Fibroblast of villous mesenchyme (primary cell): ENCODE data around the gene IGFBP6. TPM values are rescaled to one million over a fixed set of nuclear protein-coding genes. Genes with fewer than 3 reads are reported as not detected.
"Not testable (repeated sequence)": the region's sequence is repeated elsewhere in the genome, so short reads cannot be mapped to it uniquely, and the experiment has no call there.

Source experiments
- DNase-seq: peaks from one replicate; pipeline ENCODE4 v3.0.0-alpha.2; 2010; ENCODE audit warnings: low read depth
- H3K4me3 ChIP-seq: 2 replicates; pipeline ENCODE4 v1.5.1; 2011; ENCODE audit warnings: low read depth, mild to moderate bottlenecking, low read length
- total RNA-seq: library from RNA; depleted of rRNA; stranded (reverse); fragments of >200 nt; gene quantifications from 2 replicates; pipeline ENCODE4 v1.2.3, GENCODE V29; 2012
- TF ChIP-seq, protein P1 (sequence below): IDR thresholded peaks from 2 replicates; pipeline ENCODE4 v1.5.1; 2012; ENCODE audit warnings: low read depth, mild to moderate bottlenecking, low read length; ENCODE audit not compliant: insufficient read depth

Gene IGFBP6
- total RNA-seq, 1 donor = 277 TPM

DNA sequence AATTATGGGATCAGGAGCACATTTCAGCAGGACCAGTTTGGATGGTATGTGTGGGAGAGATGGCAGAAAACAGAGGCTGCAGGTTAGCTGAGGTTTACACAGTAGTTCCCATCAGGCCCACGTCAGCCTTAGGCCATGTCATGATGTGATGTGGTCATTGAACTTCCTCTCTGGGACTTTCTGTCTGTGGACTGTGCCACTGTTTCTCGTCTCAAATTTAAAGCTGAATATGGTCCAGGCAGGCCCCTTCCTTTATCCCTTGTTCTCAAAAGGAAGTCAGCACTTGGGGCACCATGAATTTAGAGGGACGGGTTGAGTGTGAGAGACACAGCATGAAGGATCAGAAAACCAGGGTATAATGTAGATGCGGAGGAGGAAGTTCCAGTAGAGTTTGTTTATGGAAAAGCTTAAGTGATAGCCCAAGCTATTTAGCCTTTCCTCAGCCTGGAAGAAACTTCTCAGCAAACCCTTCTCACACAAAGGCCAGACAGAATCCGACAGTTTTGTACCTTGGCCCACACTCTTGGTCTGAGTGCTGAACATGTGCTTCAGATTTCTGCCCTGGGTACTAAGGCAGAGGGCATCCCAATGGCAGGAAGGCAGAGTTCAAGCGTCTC, 3.6 kb upstream of the IGFBP6 start:
- no peak overlapping the region for H3K4me3 ChIP-seq
- peak; percentile 53 for DNase-seq
- TF ChIP-seq, protein P1, sequence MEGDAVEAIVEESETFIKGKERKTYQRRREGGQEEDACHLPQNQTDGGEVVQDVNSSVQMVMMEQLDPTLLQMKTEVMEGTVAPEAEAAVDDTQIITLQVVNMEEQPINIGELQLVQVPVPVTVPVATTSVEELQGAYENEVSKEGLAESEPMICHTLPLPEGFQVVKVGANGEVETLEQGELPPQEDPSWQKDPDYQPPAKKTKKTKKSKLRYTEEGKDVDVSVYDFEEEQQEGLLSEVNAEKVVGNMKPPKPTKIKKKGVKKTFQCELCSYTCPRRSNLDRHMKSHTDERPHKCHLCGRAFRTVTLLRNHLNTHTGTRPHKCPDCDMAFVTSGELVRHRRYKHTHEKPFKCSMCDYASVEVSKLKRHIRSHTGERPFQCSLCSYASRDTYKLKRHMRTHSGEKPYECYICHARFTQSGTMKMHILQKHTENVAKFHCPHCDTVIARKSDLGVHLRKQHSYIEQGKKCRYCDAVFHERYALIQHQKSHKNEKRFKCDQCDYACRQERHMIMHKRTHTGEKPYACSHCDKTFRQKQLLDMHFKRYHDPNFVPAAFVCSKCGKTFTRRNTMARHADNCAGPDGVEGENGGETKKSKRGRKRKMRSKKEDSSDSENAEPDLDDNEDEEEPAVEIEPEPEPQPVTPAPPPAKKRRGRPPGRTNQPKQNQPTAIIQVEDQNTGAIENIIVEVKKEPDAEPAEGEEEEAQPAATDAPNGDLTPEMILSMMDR = no peak

DNA sequence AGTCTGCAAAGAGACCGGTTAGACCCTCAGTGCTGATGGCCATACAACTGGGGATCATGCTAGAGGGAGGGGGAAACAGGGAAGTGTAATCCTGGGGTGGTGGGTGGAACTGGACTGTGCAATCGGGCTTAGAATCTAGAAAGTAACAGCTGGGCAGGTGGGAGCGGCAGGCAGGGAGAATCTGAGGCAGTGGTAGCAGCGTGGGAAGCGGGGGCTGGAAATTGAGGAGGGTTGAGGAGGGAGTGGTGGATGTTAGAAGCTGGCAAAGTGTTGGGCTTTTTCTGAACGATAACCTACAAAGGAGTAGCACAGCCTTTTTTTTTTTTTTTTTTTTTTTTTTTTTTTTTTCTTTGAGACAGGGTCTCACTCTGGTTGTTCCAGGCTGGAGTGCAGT, 3.1 kb upstream of the IGFBP6 start:
- DNase-seq = no peak
- H3K4me3 ChIP-seq = no peak overlapping the region
- TF ChIP-seq, protein P1 = no peak

GRCh38 chr12:53094796-53095595, 2.5 kb upstream of the IGFBP6 start:
- DNase-seq, H3K4me3 ChIP-seq: not testable (repeated sequence)

GRCh38 chr12:53095596-53095895, 1.9 kb upstream of the IGFBP6 start:
- not testable (repeated sequence) for H3K4me3 ChIP-seq

DNA sequence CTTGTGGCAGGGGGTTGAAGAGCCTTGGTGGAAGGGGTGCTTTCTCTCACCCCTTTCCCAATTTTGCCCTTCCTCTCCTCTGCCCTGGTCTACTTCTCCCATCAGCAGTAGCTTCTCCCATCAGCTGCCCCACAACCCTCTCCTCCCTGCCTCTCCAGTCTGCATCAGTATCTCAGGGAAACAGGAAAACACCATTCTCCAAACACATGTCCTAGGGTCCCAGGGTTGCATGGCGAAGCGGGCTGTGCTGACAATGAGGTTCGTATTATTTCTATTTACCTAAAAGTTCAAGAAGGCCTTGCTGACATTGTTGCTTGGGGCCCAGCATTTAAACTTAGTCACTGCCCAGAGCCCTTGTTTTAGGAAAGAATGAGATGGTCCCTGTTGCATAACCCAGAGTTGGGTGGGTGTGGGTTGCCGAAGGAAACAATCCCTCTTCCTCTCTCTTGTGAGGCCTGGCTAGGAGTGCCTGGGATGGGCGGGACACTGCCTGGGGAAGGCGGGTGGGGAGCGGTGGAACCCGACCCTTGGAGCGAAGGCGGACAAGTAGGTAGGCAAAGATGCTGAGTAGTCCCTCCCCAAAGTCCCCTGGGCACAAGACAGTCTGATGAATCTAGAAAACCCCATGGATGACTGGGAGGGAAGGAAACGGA, 1.3 kb upstream of the IGFBP6 start:
- TF ChIP-seq, protein P1 = no peak
- peak; percentile 83 for DNase-seq
- H3K4me3 ChIP-seq = peak overlapping the region; percentile 71

More at GRCh38 chr12:53095596-53095895, 1.9 kb upstream of the IGFBP6 start:
- DNase-seq = not testable (repeated sequence)

- peak; percentile 13 for DNase-seq
- peak overlapping the region; percentile 71 for H3K4me3 ChIP-seq
- TF ChIP-seq, protein P1 = no peak
Measured at GRCh38 chr12:53096759-53097158, 708 bp upstream of the IGFBP6 start.

- TF ChIP-seq, protein P1 = no peak
- peak; percentile 49 for DNase-seq
- peak overlapping the region; percentile 71 for H3K4me3 ChIP-seq
Measured at GRCh38 chr12:53097207-53097563, 282 bp upstream of the IGFBP6 start.
